Peyer's patch (tissue), 4 donors: Measurements from ENCODE around the gene LEMD1. TPM values are rescaled to one million over a fixed set of nuclear protein-coding genes. Genes with fewer than 3 reads are reported as not detected.

Experiments used
- DNase-seq, 3 donors: peaks; one replicate each; pipeline ENCODE4 v3.0.0-alpha.2; 2017 to 2019
- H3K27ac ChIP-seq, 4 donors: fragments of 200-600 bp; sonication (generic); one replicate each; pipeline ENCODE4 v1.5.1; 2016 to 2019
- H3K27me3 ChIP-seq, 2 donors: fragments of 200-600 bp; sonication (generic); one replicate each; pipeline ENCODE4 v1.5.1; 2019
- H3K36me3 ChIP-seq, 3 donors: fragments of 200-600 bp; sonication (generic); one replicate each; pipeline ENCODE4 v1.5.1; 2016 to 2019
- H3K4me1 ChIP-seq, 4 donors: fragments of 200-600 bp; sonication (generic); one replicate each; pipeline ENCODE4 v1.5.1; 2016 to 2019
- H3K4me3 ChIP-seq, 4 donors: fragments of 200-600 bp; sonication (generic); 1 replicate in 3 of 4; 2 replicates in 1 of 4; pipeline ENCODE4 v1.5.1; 2016 to 2019; ENCODE audit warnings: mild to moderate bottlenecking in 1 of 4
- H3K9me3 ChIP-seq, 4 donors: fragments of 200-600 bp; sonication (generic); one replicate each; pipeline ENCODE4 v1.5.1; 2016 to 2019; ENCODE audit warnings: mild to moderate bottlenecking in 1 of 4
- CTCF ChIP-seq, 6 experiments: fragments of 450-650 bp in 4 of 6; fragments of 200-600 bp in 2 of 6; sonication (generic) in 1 of 6; IDR thresholded peaks; one replicate each; pipeline ENCODE4 v1.5.1; 2017 to 2019; ENCODE audit warnings: antibody characterized with exemption in 6 of 6, mild to moderate bottlenecking in 3 of 6, moderate library complexity in 1 of 6
- POLR2A ChIP-seq, 2 donors: fragments of 450-650 bp; IDR thresholded peaks; one replicate each; pipeline ENCODE4 v1.5.1; 2017; ENCODE audit warnings: antibody characterized with exemption in 2 of 2, mild to moderate bottlenecking in 2 of 2, moderate library complexity in 2 of 2
- total RNA-seq, 4 donors: library from RNA; depleted of rRNA; stranded (reverse); fragments of >200 nt; gene quantifications; one replicate each; pipeline ENCODE4 v1.1.0, GENCODE V29; 2016

Gene LEMD1
- total RNA-seq, result 1 to 10 TPM in 2 of 4 donors, not detected in 2; 2.4 to 3.7 TPM

- Histone ChIP-seq H3K36me3 (no peaks in the 10 kb centered on the region), H3K4me3 (no peak within 1 kb of the TSS), H3K4me1 (no peaks in the 10 kb centered on the region), H3K27me3 (no peaks in the 10 kb centered on the region), H3K9me3 (no peaks in the 10 kb centered on the region), H3K27ac (no peak within 1 kb of the TSS)
- DNase-seq, result no peak
- TF ChIP-seq CTCF (IDR thresholded peaks at IDR 0.05), result no peak
- TF ChIP-seq POLR2A (IDR thresholded peaks at IDR 0.05), result no peak
Measured at GRCh38 chr1:205421798-205422197, at the start of gene LEMD1. LEMD1 (minus strand) TSS chr1:205422056; CDS start chr1:205420536, 1,520 bp downstream.

GRCh38 chr1:205470131-205470530, 48.3 kb upstream of the LEMD1 start:
- H3K4me1 ChIP-seq, result no peaks in the 10 kb centered on the region
- DNase-seq, result peak in 2 of 3 donors; percentile 69 to 73
- H3K36me3 ChIP-seq, result no peaks in the 10 kb centered on the region
- no peaks in the 10 kb centered on the region for H3K27me3 ChIP-seq
- no peak overlapping the region for H3K4me3 ChIP-seq
- TF ChIP-seq POLR2A (IDR thresholded peaks at IDR 0.05), result no peak
- TF ChIP-seq CTCF (IDR thresholded peaks at IDR 0.05), result no peak
- peaks cover 0 to 7% (median 0%) of the 10 kb centered on the region in 4 donors for H3K9me3 ChIP-seq
- H3K27ac ChIP-seq, result peak overlapping the region in 1 of 4 donors; percentile 21

GRCh38 chr1:205466595-205467220, 44.9 kb upstream of the LEMD1 start:
- no peak for TF ChIP-seq POLR2A (IDR thresholded peaks at IDR 0.05)
- no peak for TF ChIP-seq CTCF (IDR thresholded peaks at IDR 0.05)
- no peaks in the 10 kb centered on the region for H3K9me3 ChIP-seq
- DNase-seq, result no peak
- H3K27ac ChIP-seq, result no peak overlapping the region
- H3K27me3 ChIP-seq, result no peaks in the 10 kb centered on the region
- H3K4me1 ChIP-seq, result no peaks in the 10 kb centered on the region
- H3K36me3 ChIP-seq, result no peaks in the 10 kb centered on the region
- H3K4me3 ChIP-seq, result no peak overlapping the region

- no peak overlapping the region for H3K27ac ChIP-seq
- TF ChIP-seq POLR2A (IDR thresholded peaks at IDR 0.05), result no peak
- no peak for TF ChIP-seq CTCF (IDR thresholded peaks at IDR 0.05)
- H3K36me3 ChIP-seq, result no peaks in the 10 kb centered on the region
- no peak for DNase-seq
- H3K4me3 ChIP-seq, result no peak overlapping the region
- no peaks in the 10 kb centered on the region for H3K9me3 ChIP-seq
- no peaks in the 10 kb centered on the region for H3K27me3 ChIP-seq
- no peaks in the 10 kb centered on the region for H3K4me1 ChIP-seq
Measured at GRCh38 chr1:205465392-205465791, 43.5 kb upstream of the LEMD1 start.

GRCh38 chr1:205458777-205459566, 37.1 kb upstream of the LEMD1 start:
- Histone ChIP-seq H3K4me3 (no peak overlapping the region), H3K27ac (no peak overlapping the region), H3K4me1 (peaks cover 5 to 23% (median 12%) of the 10 kb centered on the region in 4 donors), H3K9me3 (no peaks in the 10 kb centered on the region), H3K36me3 (no peaks in the 10 kb centered on the region), H3K27me3 (peaks cover 0 to 34% of the 10 kb centered on the region in 2 donors)
- no peak for DNase-seq
- TF ChIP-seq POLR2A (IDR thresholded peaks at IDR 0.05) (no peak), CTCF (IDR thresholded peaks at IDR 0.05) (no peak)
